NCI-H1105 (cell line): Measurements from ENCODE around the gene TRIP10.
"Not testable (repeated sequence)": the region's sequence is repeated elsewhere in the genome, so short reads cannot be mapped to it uniquely, and the experiment has no call there.

ENCODE experiments used
- DNase-seq: peaks from one replicate; lab custom pipeline; 2025; lab: John Stamatoyannopoulos, UW

The TRIP10 gene

DNA sequence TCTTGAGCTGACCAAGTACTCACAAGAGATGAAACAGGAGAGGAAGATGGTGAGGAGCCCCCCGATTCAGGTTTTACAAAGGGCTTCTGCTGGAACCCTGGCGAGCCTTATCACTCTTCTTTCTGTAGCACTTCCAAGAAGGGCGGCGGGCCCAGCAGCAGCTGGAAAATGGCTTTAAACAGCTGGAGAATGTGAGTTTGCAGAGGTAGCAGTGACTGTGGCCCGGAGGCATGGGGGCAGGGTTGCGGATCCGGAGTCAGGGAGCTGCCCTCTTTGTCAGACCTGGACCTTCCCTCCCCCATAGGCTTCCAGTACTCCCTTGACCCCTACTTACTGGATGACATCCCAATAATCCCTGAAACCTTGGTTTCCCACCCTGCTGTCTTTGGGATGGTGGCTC is 3.6 kb downstream of the TRIP10 start:
- DNase-seq = no peak

DNA sequence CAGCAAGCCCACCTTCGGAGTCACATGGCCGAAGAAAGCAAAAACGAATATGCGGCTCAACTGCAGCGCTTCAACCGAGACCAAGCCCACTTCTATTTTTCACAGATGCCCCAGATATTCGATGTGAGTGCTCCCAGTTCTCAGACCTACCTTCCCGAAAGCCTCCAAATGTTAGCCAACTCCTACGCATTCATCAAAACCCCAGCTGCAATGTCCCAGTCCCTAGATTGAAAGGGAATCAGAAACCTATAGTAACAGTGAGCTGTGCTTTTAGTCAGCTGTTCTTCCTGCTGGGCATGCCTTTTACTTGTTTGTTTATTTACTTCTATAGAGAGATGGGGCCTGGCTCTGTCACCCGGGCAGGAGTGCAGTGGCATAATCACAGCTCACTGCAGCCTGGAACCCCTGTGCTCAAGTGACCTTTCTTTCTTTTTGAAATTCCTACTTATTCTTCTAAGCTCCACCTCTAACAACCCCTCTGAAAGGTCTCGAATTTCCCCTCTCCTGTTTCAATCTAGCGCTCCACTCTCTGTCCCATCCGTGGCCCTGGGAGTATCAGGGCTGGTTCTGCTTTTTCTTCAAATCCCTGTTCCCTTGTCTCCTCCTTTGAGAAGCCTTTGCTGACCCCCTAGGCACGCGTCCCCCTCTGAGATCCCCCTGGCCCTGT is 4.4 kb downstream of the TRIP10 start:
- no peak for DNase-seq

DNA sequence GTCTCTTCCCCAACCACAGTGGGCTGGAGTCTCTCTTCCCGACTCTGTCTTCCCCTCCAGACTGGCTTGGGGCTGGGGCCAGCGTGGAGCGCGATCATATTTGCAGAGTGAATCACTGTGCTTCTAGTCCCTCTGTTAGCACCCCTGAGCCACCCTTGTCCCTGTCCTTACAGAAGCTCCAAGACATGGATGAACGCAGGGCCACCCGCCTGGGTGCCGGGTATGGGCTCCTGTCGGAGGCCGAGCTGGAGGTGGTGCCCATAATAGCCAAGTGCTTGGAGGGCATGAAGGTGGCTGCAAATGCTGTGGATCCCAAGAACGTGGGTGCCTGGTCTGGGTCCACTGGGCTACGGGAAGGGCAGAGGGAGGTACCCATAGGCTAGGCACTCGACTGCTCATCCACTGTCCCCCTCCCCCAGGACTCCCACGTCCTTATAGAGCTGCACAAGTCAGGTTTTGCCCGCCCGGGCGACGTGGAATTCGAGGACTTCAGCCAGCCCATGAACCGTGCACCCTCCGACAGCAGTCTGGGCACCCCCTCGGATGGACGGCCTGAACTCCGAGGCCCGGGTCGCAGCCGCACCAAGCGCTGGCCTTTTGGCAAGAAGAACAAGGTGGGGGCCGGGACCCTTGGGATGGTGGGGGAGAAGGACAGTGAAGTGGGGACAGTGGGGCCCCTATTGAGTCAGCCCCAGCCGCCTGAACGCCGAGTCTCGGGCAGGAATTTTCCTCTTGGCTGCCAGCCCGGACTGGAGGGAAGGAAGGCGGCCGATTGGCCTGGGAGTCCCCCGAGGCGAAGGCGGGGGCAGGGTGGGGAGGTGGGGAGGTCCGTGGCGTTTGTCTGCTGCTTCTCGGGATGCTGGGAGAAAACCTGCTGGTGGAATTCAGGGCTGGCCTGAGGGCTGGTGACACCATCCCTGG is 5.2 kb downstream of the TRIP10 start:
- peak; percentile 24 for DNase-seq

DNA sequence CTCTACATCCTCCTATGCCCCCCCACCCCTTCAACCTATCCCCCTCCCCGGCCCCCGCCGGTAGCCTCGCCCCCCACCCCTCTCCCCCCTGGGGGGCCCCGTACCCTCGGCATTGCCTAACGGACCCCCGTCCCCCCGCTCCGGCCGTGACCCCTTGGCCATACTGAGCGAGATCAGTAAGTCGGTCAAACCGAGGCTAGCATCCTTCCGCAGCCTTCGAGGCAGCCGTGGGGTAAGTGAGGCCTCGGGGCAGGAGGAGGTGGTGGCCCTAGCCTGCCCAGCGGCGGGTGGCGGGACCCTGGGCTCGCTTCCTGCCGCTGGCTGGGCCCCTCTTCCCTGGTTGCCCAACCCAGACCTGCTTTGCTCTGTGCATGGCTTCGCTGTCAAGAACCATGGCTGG is 6.5 kb downstream of the TRIP10 start:
- DNase-seq = no peak

DNA sequence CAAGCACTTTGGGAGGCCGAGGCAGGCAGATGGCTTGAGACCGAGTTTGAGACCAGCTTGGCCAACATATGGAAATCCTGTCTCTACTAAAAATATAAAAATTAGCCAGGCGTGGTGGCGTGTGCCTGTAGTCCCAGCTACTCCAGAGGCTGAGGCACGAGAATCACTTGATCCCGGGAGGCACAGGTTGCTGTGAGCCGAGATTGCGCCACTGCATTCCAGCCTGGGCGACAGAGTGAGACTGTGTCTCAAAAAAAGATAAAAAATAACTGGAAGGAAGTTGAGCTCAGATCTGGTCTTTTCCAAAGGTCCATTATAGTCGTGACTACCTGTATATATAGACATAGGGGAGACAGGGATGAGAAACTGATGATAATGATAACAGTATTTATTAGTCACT is 9.1 kb downstream of the TRIP10 start:
- not testable (repeated sequence) for DNase-seq

DNA sequence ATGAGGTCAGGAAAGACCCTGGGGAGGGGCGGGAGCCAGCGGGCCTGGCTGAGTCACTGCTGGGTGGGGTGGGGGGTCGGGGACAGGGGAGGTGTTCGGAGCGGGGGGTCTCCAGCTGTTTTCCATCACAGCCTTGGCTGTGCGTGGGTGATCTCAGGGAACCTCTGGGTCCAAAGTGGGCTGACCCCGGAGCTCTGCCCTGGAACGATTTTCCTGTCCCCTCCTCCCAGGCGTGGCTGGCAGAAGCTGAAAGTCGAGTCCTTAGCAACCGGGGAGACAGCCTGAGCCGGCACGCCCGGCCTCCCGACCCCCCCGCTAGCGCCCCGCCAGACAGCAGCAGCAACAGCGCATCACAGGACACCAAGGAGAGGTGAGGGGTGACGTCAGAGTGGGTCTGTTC is 10.6 kb downstream of the TRIP10 start:
- DNase-seq = no peak

DNA sequence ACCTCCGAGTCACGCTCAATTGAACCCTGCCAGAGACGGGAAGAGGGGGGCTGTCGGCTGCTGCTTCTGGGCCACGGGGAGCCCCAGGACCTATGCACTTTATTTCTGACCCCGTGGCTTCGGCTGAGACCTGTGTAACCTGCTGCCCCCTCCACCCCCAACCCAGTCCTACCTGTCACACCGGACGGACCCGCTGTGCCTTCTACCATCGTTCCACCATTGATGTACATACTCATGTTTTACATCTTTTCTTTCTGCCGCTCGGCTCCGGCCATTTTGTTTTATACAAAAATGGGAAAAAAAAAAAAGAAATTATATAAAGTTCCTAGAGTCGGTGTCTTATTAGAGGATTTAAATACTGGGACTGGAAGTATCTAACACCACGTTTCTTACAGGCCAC is 11.7 kb downstream of the TRIP10 start:
- DNase-seq = no peak

DNA sequence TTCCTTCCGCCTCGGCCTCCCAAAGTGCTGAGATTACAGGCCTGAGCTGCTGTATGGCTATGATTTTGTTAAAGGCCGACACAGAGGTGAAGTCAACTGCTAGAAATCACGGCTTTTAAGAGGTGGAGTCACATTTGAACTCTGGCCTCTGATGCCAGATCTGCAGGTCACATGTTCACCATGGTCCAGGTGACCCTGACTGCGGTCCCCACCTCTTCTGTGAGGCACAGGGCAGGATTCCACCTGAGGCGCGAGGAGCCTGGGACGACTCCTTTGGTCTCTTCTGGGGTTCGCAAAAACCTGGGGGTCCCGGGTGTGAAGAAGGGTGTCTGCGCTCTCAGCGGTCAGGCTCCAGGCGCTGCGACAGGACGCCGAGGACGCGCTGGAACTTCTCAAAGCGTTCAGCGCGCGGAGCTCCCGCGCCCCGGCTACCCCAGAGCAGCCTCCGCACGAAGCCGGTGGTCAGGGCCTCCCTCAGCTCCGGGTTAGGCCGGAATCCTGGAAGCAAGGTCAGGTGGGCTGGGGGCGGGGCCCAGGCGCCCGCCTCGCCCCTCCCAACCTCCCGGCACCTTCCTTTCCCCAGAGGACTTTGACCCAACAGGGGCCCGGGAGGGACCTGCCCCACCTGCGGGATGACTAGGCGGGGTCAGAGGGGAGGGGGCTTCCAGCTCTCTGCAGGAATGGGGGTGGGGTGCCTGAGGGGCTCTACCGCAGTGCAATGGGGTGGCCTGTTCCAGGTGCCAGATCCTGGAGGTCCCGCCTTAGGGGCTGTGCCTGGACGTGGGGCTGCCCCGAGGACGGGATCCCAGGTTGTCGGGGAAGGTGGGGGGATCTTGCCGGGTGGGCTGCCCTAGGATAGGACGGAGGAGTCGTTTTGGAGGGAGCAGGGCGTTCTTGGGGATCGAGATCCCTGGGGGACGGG is 13.0 kb downstream of the TRIP10 start:
- no peak for DNase-seq

DNA sequence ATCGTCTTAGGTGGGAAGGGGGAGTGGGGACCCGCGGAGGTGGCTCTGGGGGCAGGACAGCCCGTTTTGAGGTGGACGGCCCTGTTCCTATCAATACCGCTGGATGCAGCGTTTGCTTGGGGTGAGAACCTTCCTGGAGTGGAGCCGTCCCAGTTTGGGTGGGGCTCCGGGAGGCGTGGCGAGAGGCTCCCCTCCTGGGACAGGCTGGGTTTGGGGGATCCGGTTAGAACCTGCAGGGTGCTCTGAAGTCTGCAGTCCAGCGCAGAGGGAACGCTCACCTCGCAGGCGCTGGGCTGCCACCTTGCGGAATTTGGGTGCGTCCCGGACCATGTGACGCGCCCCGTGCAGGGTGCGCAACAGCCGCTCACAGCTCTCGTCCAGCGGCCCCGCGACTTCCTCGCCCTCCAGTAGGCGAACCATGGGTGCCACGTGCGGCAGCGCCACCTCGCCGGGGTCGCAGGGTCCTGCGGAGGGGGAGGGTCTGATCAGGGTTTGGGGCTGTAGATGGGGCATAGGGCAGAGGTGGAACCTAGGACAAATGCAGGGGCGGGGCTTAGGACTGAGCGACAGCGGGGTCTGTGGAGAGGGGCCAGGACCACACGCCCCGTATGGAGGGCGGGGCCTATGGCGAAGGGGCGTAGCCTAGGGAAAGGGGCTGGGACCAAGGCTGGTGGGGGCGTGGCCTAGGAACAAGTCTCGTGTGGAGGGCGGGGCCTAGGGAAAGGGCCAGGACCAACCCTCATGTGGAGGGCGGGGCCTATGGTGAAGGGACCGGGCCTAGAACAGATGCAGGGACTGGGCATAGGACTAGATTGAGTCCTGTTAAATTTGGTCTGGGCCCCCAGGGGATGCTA is 13.9 kb downstream of the TRIP10 start:
- no peak for DNase-seq

DNA sequence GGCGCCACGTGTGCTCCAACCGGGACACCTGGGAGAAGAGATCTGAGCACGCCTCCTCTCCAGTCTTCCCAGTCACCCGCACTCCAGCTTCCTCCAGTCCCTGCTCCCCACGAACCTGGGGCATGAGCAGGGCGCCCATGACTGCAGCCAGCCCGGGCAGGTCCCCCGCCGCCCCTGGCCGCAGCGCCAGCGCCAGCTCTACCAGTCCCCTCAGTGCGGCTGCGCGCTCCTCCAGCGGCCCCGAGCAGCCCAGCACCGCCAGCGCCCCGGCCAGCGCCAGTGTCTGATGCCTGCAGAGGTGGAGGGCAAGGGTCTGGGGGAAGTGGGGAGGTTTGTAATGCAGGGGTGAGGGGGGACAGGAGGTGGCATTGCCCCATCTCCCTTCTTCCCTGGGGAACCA is 14.7 kb downstream of the TRIP10 start:
- no peak for DNase-seq

DNA sequence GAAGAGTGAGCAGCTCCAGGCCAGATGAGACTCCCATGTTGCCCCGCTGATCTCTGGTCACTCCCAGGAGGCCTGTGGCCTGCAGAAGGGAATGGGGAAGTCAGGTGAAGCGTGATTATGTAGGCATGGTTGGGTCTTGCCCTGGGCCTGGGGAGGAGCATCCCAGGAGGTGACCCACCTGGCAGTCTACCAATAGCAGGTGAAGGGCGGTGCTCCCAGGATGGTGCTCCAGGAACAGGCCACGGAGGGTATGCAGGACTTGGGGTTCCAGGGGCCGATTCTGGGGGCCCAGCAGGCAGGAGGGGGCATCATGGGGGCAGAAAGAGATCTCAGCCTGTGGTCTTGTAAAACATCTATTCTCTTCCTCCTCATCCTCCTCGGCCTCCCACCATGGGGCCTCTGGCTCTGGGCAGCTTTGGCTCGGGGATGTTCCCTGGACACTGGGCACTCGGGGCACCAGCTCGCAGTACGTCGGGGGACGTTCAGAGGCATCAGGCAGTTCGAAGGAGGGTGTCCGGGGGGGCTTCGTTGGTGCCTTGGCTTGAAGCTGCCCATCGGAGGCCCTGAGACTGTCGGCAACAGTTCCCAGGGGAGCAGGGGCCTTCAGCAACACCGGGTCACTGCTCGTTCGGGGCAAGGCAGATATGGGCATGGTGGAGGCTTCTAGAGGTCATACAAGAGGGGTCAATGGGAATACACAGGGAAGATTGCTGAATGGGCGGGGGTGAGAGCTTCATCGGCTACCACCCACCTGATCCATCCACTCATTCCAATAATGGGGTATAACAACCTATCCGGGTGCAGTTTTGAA is 15.4 kb downstream of the TRIP10 start:
- DNase-seq = no peak

DNA sequence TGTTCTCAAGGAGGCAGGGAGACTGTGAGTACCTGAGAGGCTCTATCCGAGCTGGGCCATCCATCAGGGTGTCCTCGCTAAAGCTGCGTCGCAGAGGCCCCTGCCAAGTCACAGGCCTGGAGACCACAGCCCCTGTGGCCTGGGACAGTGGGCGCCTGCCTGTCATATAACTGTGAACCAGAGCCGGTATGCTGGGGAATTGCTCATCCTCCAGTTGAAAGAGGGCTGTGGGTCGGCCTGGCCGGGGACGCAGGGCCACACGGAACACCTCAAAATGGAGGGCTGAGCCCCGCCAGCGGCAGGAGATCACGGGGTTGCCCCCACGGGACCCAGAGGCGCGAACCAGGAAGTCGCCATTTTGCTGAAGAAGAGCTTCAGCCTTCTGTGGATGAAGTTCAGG is 21.1 kb downstream of the TRIP10 start:
- DNase-seq = no peak

DNA sequence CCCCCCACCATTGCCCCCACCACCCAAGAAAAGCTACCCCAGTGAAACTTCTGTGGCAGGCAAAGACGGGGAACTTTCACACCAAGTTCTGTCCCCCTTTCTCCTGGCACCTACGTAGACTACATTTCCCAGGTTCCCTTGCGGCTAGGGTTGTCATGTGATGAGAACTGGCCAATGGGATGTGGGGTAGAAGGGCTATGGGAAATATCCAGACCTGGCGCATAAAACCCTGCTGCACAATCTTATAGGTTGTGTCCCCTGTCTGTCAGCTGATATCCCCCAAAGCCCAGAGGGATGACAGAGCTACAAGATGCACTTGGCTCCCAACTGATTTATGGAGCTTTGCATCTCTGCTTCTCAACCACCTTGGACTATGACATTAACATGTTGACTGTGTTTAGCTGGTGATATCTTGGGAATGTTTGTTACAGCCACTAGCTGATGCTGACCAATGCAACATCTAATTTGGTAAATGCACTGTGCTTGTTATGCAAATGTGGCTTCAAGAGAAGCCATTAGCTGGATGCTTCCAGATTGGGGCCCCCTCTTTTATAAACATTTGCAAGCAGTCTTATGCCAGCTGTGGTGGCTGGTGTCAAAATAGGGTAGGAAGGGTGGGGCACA is 21.7 kb downstream of the TRIP10 start:
- DNase-seq = no peak

DNA sequence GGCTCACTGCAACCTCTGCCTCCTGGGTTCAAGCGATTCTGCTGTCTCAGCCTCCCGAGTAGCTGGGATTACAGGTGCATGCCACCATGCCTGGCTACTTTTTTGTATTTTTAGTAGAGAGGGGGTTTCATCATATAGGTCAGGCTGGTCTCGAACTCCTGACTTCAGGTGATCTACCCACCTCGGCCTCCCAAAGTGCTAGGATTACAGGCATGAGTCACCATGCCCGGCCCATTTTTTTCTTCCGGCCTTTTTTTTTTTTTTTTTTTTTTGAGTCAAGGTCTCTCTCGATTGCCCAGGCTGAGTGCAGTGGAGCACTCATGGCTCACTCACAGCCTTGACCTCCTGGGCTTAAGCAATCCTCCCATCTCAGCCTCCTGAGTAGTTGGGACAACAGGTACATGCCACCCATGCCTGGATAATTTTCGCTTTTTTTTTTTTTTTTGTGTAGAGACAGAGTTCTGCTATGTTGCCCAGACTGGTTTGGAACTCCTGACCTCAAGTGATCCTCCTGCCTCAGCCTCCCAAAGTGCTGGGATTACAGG is 22.8 kb downstream of the TRIP10 start:
- not testable (repeated sequence) for DNase-seq

DNA sequence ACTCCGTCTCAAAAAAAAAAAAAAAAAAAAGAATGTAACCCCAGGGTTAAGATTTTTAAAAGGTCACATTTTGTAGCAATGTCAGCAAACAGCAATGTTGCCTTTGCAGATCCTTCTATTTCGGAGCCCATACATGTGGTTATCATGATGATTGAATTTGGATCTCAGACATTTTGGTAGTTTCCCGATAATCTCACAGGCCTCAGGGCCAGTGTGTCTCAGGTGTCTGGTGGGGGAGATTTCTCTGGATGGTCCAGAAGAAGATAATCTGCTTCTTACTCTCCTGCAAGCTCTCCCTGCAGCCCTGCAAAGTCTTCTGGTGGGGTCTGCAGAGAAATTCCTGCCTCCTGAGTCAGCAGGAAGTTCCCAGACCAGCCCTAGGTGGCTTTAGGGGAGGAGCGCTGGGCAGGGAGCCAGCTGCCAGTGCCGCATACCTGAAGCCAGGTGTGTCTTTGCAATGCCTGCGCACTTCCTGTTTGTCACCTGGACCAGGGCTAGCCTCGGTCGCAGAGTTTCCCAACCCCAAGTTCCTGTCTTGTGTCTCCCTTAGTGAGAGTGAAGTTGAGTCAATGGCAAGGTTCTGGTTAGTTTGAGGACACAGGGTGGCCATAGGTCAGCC is 26.4 kb downstream of the TRIP10 start:
- DNase-seq = peak; percentile 22

DNA sequence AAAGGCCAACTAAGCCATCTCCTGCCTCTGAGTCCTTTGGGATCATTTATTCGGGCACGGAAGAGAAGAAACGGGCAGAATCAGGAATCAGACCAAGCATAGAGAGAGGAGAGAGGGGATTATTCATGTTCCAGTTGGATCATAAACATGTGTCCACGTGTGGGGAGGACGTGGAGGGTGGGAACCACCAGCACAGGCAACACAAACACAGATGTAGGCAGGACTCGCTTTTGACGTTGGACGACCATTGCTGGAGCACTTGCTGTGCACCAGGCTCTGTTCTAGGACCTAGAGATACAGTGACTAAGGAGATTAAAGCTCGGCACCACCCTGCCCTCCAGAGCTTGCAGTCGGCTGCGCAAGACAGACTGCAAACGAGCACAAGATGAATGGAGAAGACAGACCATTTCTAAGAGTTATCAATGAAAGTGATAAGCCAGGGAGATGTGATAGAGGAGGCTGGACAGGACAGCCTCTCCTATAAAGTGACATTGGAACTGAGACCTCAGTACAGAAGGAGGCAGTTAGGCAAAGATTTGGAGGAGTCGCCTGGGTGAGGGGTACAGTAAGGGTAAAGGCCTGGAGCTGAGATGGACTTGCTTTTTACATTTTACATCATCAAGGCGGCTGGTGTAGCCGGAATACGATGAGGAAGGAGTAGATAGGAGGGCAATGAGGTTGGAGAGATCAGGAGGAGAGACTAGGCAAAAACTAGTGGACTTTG is 27.0 kb downstream of the TRIP10 start:
- no peak for DNase-seq

DNA sequence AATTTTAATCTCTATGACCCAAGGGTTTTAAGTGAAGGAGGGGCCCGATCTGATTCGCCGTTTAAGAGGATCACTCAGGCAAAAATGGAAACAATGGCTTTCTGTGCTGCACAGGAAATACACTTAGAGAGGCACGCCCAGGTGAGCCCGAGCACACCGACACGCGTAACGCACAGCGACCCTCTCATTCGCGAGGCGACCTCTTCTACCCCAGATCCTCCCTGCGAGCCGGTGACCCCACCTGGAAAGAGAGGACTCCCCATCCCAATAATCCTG is 27.5 kb downstream of the TRIP10 start:
- DNase-seq = peak; percentile 6

DNA sequence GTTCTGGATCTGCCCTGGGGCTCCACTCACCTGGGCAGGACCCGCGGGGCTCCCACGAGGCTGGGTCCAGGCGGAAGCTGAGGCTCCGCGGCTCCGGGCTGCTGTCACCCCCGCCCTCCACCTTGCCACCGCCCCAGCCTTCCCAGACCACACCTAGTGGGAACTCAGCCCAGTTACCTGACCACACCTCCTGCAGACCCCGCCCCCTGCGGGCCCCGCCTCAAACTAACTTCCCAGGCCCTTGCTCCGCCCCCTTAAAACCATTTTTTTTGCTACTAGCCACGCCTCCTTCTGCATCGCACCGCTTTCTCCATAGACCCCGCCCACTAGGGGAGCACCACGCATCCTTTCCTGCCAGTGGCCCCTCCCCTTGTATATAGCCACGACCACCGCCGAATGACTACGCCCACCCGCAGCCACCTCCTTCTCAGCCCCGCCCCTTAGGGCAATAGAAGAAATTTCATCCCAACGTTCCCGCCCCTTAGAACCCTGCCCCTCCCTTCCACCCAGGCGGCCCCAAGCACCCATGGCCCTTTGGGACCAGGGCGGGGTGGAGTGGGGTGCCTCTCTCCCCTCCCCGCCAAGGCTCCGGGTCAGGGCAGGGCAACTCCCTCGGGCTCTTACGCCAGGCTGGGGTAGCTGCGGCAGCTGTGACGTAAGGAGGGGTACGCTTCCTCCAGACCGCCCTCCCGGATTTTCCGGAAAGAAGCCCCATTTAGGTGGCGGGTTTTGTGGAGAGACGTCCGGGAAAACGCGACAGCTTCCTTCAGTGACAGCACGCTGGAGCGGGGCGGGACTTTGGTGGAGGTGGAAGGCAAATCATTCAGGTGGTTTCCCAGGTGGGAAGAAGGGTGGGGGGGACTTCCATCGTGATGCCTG is 28.1 kb downstream of the TRIP10 start, which contains the start of gene SH2D3A:
SH2D3A (minus strand) TSS at position 79 of the 879 bp plus-strand sequence. CDS start 3,687 bp downstream, outside the sequence.
- DNase-seq = peak; percentile 22
